BJ (cell line): ENCODE data around the gene NGEF. TPM values are rescaled to one million over a fixed set of nuclear protein-coding genes. Genes with fewer than 3 reads are reported as not detected.

Experiments used
- CTCF ChIA-PET: fragments of 350-600 bp; formaldehyde crosslinking; extraction: SDS; loops from one replicate; lab custom pipeline; 2021; ENCODE audit warnings: antibody characterized with exemption, inconsistent platforms; lab: Yijun Ruan, JAX
- POLR2A ChIA-PET: fragments of 300-600 bp; sonication (Branson Sonifier 250); formaldehyde crosslinking; extraction: SDS; loops from one replicate; lab custom pipeline; 2021; ENCODE audit warnings: antibody characterized with exemption; lab: Charles Lee
- DNase-seq: peaks from one replicate; pipeline ENCODE4 v3.0.0-alpha.2; 2011; ENCODE audit warnings: low read depth
- H3K27me3 ChIP-seq: 2 replicates; pipeline ENCODE4 v1.6.0; 2011; ENCODE audit warnings: low read length; ENCODE audit not compliant: control insufficient read depth, insufficient read depth
- H3K36me3 ChIP-seq: 2 replicates; pipeline ENCODE4 v1.5.1; 2011; ENCODE audit warnings: low read length; ENCODE audit not compliant: control insufficient read depth, insufficient read depth
- H3K4me3 ChIP-seq: 2 replicates; pipeline ENCODE4 v1.5.1; 2011; ENCODE audit warnings: low read depth, mild to moderate bottlenecking, control low read depth, low read length
- CTCF ChIP-seq: IDR thresholded peaks from 2 replicates; pipeline ENCODE4 v1.5.1; 2011; ENCODE audit warnings: low read depth, mild to moderate bottlenecking, control low read depth, inconsistent platforms, low read length, moderate library complexity; ENCODE audit not compliant: insufficient read depth
- polyA plus RNA-seq: library from polyadenylated mRNA; depleted of rRNA; stranded (reverse); fragments of >200 nt; gene quantifications from 2 replicates; pipeline ENCODE4 v1.2.3, GENCODE V29; 2011

The NGEF gene
- polyA plus RNA-seq, 1 experiment: 0.23 TPM

GRCh38 chr2:232976666-232977437, 36.2 kb downstream of the NGEF start:
- TF ChIP-seq CTCF: no peak
- H3K27me3 ChIP-seq: peaks cover 6% of the 10 kb centered on the region
- CTCF ChIA-PET: no interaction called here
- no peak for DNase-seq
- H3K4me3 ChIP-seq: no peak overlapping the region
- H3K36me3 ChIP-seq: no peaks in the 10 kb centered on the region
- POLR2A ChIA-PET: no interaction called here

GRCh38 chr2:232976176-232976575, 36.9 kb downstream of the NGEF start:
- POLR2A ChIA-PET: no interaction called here
- DNase-seq: no peak
- CTCF ChIA-PET: no interaction called here
- TF ChIP-seq CTCF: no peak
- Histone ChIP-seq H3K4me3 (no peak overlapping the region), H3K27me3 (peaks cover 6% of the 10 kb centered on the region), H3K36me3 (no peaks in the 10 kb centered on the region)

- no peak overlapping the region for H3K4me3 ChIP-seq
- ChIA-PET CTCF (interaction anchor here (0.9 kb wide), 1 partner anchor 124 kb away, joined by 3 read pairs; no protein-coding TSS in a partner anchor), POLR2A (no interaction called here)
- H3K36me3 ChIP-seq: no peaks in the 10 kb centered on the region
- no peak for TF ChIP-seq CTCF
- no peak for DNase-seq
- peaks cover 6% of the 10 kb centered on the region for H3K27me3 ChIP-seq
These were observed 38.7 kb downstream of the NGEF start for GRCh38 chr2:232974396-232974795.

- no peak for TF ChIP-seq CTCF
- CTCF ChIA-PET: no interaction called here
- peaks cover 6% of the 10 kb centered on the region for H3K27me3 ChIP-seq
These were observed 39.3 kb downstream of the NGEF start for GRCh38 chr2:232973796-232974195.

GRCh38 chr2:232973011-232973735, 39.9 kb downstream of the NGEF start:
- ChIA-PET CTCF (no interaction called here), POLR2A (no interaction called here)
- Histone ChIP-seq H3K36me3 (no peaks in the 10 kb centered on the region), H3K27me3 (peaks cover 6% of the 10 kb centered on the region), H3K4me3 (no peak overlapping the region)
- DNase-seq: no peak
- TF ChIP-seq CTCF: no peak

More at GRCh38 chr2:232973796-232974195, 39.3 kb downstream of the NGEF start:
- Histone ChIP-seq H3K36me3 (no peaks in the 10 kb centered on the region), H3K4me3 (no peak overlapping the region)
- POLR2A ChIA-PET: no interaction called here
- no peak for DNase-seq
